ENCODE data around the gene CD209. TPM values are rescaled to one million over a fixed set of nuclear protein-coding genes. Genes with fewer than 3 reads are reported as not detected.

Gene CD209
- total RNA-seq, 2 donors from 2014 or later, result 6.8 to 14.2 TPM

DNA sequence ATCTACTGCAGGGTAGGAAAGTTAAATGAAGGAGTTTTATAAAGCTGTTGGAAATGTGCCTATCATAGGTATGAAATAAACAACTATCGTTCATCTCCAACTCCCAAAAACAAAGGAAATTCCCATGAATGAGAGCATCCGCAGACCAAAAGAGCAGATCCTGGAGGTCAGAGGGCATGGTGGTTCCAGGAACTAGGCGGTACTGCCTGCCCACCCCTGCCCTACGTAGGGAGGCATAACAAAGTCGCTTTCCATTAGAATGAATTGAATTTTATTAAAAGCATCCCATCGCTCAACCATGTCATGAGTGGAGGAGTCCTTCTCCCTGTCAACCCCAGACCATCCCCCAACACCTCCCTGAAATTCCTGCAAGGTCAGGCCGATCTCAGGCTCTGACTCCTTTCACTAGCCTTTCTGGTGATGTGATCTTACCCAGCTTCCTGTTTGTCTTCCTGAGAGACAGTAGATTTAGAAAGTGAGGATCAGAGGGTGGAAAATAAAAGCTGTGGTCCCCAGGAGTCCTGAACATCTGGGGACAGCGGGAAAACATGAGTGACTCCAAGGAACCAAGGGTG, 15.5 kb upstream of the CD209 start, which contains the start of gene CLEC4M:
Gene CLEC4M (plus strand): TSS at position 525 of the 575 bp plus-strand sequence. CDS start 24 bp downstream, at position 549.
- H3K27ac ChIP-seq, result no peak within 1 kb of the TSS
- H3K4me1 ChIP-seq (ENCODE audit: control insufficient read depth in 1 of 2, low read depth in 2 of 2), result no peaks in the 10 kb centered on the region
- no peaks in the 10 kb centered on the region for H3K27me3 ChIP-seq (replicated peaks; ENCODE audit: insufficient read depth)
- DNase-seq (ENCODE audit: low spot score), result no peak
- no peak within 1 kb of the TSS for H3K4me3 ChIP-seq
- H3K9me3 ChIP-seq, result peaks cover 20% of the 10 kb centered on the region
- TF ChIP-seq, protein P1, sequence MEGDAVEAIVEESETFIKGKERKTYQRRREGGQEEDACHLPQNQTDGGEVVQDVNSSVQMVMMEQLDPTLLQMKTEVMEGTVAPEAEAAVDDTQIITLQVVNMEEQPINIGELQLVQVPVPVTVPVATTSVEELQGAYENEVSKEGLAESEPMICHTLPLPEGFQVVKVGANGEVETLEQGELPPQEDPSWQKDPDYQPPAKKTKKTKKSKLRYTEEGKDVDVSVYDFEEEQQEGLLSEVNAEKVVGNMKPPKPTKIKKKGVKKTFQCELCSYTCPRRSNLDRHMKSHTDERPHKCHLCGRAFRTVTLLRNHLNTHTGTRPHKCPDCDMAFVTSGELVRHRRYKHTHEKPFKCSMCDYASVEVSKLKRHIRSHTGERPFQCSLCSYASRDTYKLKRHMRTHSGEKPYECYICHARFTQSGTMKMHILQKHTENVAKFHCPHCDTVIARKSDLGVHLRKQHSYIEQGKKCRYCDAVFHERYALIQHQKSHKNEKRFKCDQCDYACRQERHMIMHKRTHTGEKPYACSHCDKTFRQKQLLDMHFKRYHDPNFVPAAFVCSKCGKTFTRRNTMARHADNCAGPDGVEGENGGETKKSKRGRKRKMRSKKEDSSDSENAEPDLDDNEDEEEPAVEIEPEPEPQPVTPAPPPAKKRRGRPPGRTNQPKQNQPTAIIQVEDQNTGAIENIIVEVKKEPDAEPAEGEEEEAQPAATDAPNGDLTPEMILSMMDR (IDR thresholded peaks at IDR 0.05), result no peak
- no peak for ATAC-seq (ENCODE audit: insufficient number of reproducible peaks, low FRiP score, low read depth)
- no peaks in the 10 kb centered on the region for H3K36me3 ChIP-seq

GRCh38 chr19:7759156-7759555, 11.8 kb upstream of the CD209 start:
- no peaks in the 10 kb centered on the region for H3K36me3 ChIP-seq
- no peak for DNase-seq (ENCODE audit: low spot score)
- peaks cover 37% of the 10 kb centered on the region for H3K9me3 ChIP-seq
- H3K27ac ChIP-seq, result no peak overlapping the region
- H3K4me3 ChIP-seq, result no peak overlapping the region
- TF ChIP-seq, protein P1 (IDR thresholded peaks at IDR 0.05), result no peak
- no peaks in the 10 kb centered on the region for H3K4me1 ChIP-seq (ENCODE audit: control insufficient read depth in 1 of 2, low read depth in 2 of 2)
- H3K27me3 ChIP-seq (replicated peaks; ENCODE audit: insufficient read depth), result no peaks in the 10 kb centered on the region
- no peak for ATAC-seq (ENCODE audit: insufficient number of reproducible peaks, low FRiP score, low read depth)

- Histone ChIP-seq H3K36me3 (no peaks in the 10 kb centered on the region), H3K4me3 (no peak overlapping the region), H3K9me3 (peaks cover 37% of the 10 kb centered on the region), H3K27ac (no peak overlapping the region), H3K4me1 (ENCODE audit: control insufficient read depth in 1 of 2, low read depth in 2 of 2) (no peaks in the 10 kb centered on the region), H3K27me3 (replicated peaks; ENCODE audit: insufficient read depth) (no peaks in the 10 kb centered on the region)
- TF ChIP-seq, protein P1 (IDR thresholded peaks at IDR 0.05), result no peak
- no peak for ATAC-seq (ENCODE audit: insufficient number of reproducible peaks, low FRiP score, low read depth)
- DNase-seq (ENCODE audit: low spot score), result no peak
Observed at GRCh38 chr19:7757358-7757757, 10.0 kb upstream of the CD209 start.

GRCh38 chr19:7756258-7756657, 8.9 kb upstream of the CD209 start:
- ATAC-seq (ENCODE audit: insufficient number of reproducible peaks, low FRiP score, low read depth), result no peak
- H3K9me3 ChIP-seq, result peaks cover 37% of the 10 kb centered on the region
- TF ChIP-seq, protein P1 (IDR thresholded peaks at IDR 0.05), result no peak
- no peaks in the 10 kb centered on the region for H3K27me3 ChIP-seq (replicated peaks; ENCODE audit: insufficient read depth)
- H3K27ac ChIP-seq, result no peak overlapping the region
- H3K36me3 ChIP-seq, result no peaks in the 10 kb centered on the region
- H3K4me3 ChIP-seq, result no peak overlapping the region
- no peaks in the 10 kb centered on the region for H3K4me1 ChIP-seq (ENCODE audit: control insufficient read depth in 1 of 2, low read depth in 2 of 2)
- DNase-seq (ENCODE audit: low spot score), result no peak

DNA sequence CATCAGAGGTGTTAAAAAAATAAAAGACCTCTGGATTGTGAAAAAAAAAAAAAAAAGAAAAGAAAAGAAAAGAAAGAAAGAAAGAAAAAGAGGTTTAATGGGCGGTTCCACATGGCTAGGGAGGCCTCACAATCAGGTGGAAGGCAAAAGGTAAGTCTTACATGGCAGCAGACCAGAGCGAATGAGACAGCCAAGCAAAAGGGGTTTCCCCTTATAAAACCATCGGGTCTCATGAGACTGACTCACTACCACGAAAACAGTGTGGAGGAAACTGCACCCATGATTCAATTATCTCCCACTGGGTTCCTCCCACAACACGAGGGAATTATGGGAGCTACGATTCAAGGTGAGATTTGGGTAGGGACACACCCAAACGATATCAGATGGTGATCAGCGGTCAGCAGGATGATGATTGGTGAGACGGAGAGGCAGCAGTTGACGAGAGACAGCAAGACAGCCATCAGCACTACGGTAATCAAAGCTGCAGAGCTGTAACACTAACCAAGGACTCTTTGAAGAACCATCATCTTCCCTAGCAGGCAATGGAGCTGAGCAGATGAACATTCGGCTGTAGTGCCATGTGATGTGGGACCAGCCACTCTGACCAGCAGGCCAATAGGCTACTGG, 3.9 kb upstream of the CD209 start:
- no peaks in the 10 kb centered on the region for H3K4me1 ChIP-seq (ENCODE audit: control insufficient read depth in 1 of 2, low read depth in 2 of 2)
- H3K9me3 ChIP-seq, result peaks cover 4% of the 10 kb centered on the region
- no peak overlapping the region for H3K4me3 ChIP-seq
- H3K27ac ChIP-seq, result no peak overlapping the region
- ATAC-seq (ENCODE audit: insufficient number of reproducible peaks, low FRiP score, low read depth), result no peak
- TF ChIP-seq, protein P1 (IDR thresholded peaks at IDR 0.05), result no peak
- no peak for DNase-seq (ENCODE audit: low spot score)
- H3K36me3 ChIP-seq, result no peaks in the 10 kb centered on the region
- no peaks in the 10 kb centered on the region for H3K27me3 ChIP-seq (replicated peaks; ENCODE audit: insufficient read depth)
